Osteoblast (primary cell): ENCODE data around the gene SPEG. TPM values are rescaled to one million over a fixed set of nuclear protein-coding genes. Genes with fewer than 3 reads are reported as not detected.

ENCODE experiments used
- DNase-seq: peaks from one replicate; pipeline ENCODE4 v3.0.0; 2011; ENCODE audit warnings: low spot score, mixed read lengths; ENCODE audit not compliant: insufficient read length; ENCODE audit errors: missing footprints
- H2AFZ ChIP-seq: 2 replicates; pipeline ENCODE4 v1.6.0; 2011; ENCODE audit warnings: mild to moderate bottlenecking, low read length
- H3K27ac ChIP-seq: 2 replicates; pipeline ENCODE4 v1.5.1; 2011; ENCODE audit warnings: mild to moderate bottlenecking, low read depth, low read length, moderate library complexity
- H3K27me3 ChIP-seq: 2 replicates; pipeline ENCODE4 v1.6.0; 2012; ENCODE audit warnings: mild to moderate bottlenecking, control low read depth, inconsistent platforms, low read length, moderate library complexity; ENCODE audit not compliant: insufficient read depth
- H3K36me3 ChIP-seq: 2 replicates; pipeline ENCODE4 v1.5.1; 2011; ENCODE audit warnings: mild to moderate bottlenecking, low read length, control low read depth, moderate library complexity; ENCODE audit not compliant: insufficient read depth
- H3K4me1 ChIP-seq: 2 replicates; pipeline ENCODE4 v1.5.1; 2011; ENCODE audit warnings: mild to moderate bottlenecking, low read length, control low read depth, moderate library complexity; ENCODE audit not compliant: insufficient read depth
- H3K4me2 ChIP-seq: 2 replicates; pipeline ENCODE4 v1.6.0; 2011; ENCODE audit warnings: mild to moderate bottlenecking, low read length; ENCODE audit not compliant: insufficient read depth
- H3K4me3 ChIP-seq: fragments of 200-600 bp; sonication (generic); 3 replicates; pipeline ENCODE4 v1.5.1; 2012; ENCODE audit warnings: mild to moderate bottlenecking, low read length, inconsistent platforms; ENCODE audit not compliant: insufficient read depth
- H3K79me2 ChIP-seq: 2 replicates; pipeline ENCODE4 v1.6.0; 2012; ENCODE audit warnings: mild to moderate bottlenecking, low read length, control low read depth, inconsistent platforms; ENCODE audit not compliant: insufficient read depth
- H3K9me3 ChIP-seq: 2 replicates; pipeline ENCODE4 v1.5.1; 2011; ENCODE audit warnings: low read depth, low read length, control low read depth
- H4K20me1 ChIP-seq: 2 replicates; pipeline ENCODE4 v1.6.0; 2012; ENCODE audit warnings: mild to moderate bottlenecking, low read length, control low read depth; ENCODE audit not compliant: insufficient read depth
- total RNA-seq: library from RNA; depleted of rRNA; stranded (reverse); fragments of >200 nt; gene quantifications from 2 replicates; pipeline ENCODE4 v1.2.3, GENCODE V29; 2012
- TF ChIP-seq, protein P1 (sequence below): IDR thresholded peaks from 2 replicates; pipeline ENCODE4 v1.5.1; 2011; ENCODE audit warnings: mild to moderate bottlenecking, low read depth, low read length, moderate library complexity; ENCODE audit errors: extremely low read depth

SPEG gene
- total RNA-seq, 1 donor = 26.4 TPM

DNA sequence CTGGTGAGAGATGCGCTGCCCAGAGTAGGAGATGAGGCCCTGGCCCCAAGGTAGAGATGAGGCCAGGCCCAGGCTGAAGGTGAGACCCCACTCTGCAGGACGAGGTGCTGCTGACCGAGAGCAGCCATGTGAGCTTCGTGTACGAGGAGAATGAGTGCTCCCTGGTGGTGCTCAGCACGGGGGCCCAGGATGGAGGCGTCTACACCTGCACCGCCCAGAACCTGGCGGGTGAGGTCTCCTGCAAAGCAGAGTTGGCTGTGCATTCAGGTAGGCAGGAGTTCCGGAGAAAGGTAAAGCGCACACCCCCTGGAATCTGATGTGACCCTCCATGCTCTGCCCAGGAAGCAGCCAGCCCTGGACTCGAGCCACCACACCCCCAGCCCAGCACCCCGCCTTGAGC lies 42.5 kb downstream of the SPEG start:
- peaks cover 81% of the 10 kb centered on the region for H3K36me3 ChIP-seq
- H3K4me3 ChIP-seq = no peak overlapping the region
- no peaks in the 10 kb centered on the region for H3K79me2 ChIP-seq
- H3K4me1 ChIP-seq = no peaks in the 10 kb centered on the region
- DNase-seq = no peak
- TF ChIP-seq, protein P1, sequence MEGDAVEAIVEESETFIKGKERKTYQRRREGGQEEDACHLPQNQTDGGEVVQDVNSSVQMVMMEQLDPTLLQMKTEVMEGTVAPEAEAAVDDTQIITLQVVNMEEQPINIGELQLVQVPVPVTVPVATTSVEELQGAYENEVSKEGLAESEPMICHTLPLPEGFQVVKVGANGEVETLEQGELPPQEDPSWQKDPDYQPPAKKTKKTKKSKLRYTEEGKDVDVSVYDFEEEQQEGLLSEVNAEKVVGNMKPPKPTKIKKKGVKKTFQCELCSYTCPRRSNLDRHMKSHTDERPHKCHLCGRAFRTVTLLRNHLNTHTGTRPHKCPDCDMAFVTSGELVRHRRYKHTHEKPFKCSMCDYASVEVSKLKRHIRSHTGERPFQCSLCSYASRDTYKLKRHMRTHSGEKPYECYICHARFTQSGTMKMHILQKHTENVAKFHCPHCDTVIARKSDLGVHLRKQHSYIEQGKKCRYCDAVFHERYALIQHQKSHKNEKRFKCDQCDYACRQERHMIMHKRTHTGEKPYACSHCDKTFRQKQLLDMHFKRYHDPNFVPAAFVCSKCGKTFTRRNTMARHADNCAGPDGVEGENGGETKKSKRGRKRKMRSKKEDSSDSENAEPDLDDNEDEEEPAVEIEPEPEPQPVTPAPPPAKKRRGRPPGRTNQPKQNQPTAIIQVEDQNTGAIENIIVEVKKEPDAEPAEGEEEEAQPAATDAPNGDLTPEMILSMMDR = no peak
- H3K9me3 ChIP-seq = no peaks in the 10 kb centered on the region
- H3K27ac ChIP-seq = no peak overlapping the region
- H2AFZ ChIP-seq = no peak overlapping the region
- no peaks in the 10 kb centered on the region for H4K20me1 ChIP-seq
- no peak overlapping the region for H3K4me2 ChIP-seq
- no peaks in the 10 kb centered on the region for H3K27me3 ChIP-seq

DNA sequence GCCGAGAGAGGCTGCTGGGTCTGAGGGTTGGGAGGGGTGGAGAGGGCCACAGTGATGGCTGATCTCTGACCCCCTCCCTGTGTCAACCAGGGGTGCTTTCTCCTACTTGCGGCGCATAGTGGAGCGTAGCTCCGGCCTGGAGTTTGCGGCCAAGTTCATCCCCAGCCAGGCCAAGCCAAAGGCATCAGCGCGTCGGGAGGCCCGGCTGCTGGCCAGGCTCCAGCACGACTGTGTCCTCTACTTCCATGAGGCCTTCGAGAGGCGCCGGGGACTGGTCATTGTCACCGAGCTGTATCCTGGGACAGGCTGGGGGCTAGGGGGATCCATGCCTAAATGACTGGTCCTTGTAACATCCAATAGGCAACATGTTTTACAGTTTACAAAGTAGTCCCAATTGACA lies 43.2 kb downstream of the SPEG start:
- no peak overlapping the region for H3K4me3 ChIP-seq
- H3K4me1 ChIP-seq = no peaks in the 10 kb centered on the region
- H3K4me2 ChIP-seq = no peak overlapping the region
- no peaks in the 10 kb centered on the region for H4K20me1 ChIP-seq
- no peak for DNase-seq
- H3K9me3 ChIP-seq = no peaks in the 10 kb centered on the region
- H3K36me3 ChIP-seq = peaks cover 80% of the 10 kb centered on the region
- no peaks in the 10 kb centered on the region for H3K27me3 ChIP-seq
- no peak overlapping the region for H3K27ac ChIP-seq
- TF ChIP-seq, protein P1 = no peak
- no peak overlapping the region for H2AFZ ChIP-seq
- no peaks in the 10 kb centered on the region for H3K79me2 ChIP-seq

DNA sequence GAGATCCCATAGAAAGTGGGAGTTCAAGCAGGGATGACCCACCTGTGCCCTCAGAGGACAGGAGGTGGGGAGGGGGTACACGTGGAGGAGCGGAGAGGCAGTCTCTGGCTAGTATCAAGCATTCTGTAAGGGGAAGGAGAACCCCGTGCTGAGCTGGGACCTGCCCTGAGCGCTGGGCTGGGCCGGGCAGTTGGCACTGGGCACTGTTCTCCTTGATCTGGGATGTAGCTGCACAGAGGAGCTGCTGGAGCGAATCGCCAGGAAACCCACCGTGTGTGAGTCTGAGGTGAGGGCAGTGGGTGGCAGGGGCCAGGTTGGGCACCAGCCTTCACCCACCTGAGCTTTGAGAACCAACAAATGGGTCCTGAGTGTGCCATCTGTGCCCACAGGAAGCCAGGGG lies 44.3 kb downstream of the SPEG start:
- Histone ChIP-seq H3K27me3 (no peaks in the 10 kb centered on the region), H3K36me3 (peaks cover 70% of the 10 kb centered on the region), H3K4me3 (no peak overlapping the region), H3K4me2 (no peak overlapping the region), H3K79me2 (no peaks in the 10 kb centered on the region), H3K4me1 (no peaks in the 10 kb centered on the region), H2AFZ (no peak overlapping the region), H3K27ac (no peak overlapping the region), H4K20me1 (peaks cover 1% of the 10 kb centered on the region), H3K9me3 (no peaks in the 10 kb centered on the region)
- no peak for DNase-seq
- TF ChIP-seq, protein P1 = no peak

DNA sequence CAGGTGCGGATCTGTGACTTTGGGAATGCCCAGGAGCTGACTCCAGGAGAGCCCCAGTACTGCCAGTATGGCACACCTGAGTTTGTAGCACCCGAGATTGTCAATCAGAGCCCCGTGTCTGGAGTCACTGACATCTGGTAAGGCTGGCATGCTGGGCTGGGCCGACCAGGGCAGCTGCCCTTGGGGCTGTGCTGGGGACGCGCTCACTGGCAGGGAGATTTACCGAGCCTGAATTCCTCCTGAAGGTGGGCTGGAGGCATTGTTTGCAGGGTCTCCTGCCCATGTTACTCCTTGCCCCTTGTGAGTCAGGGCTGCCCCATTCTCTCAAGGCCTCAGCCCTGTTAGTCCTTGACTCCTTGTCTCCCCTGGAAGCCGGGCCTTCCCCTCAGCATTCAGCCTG lies 45.4 kb downstream of the SPEG start:
- no peak overlapping the region for H3K27ac ChIP-seq
- no peaks in the 10 kb centered on the region for H3K4me1 ChIP-seq
- peaks cover 4% of the 10 kb centered on the region for H4K20me1 ChIP-seq
- H3K36me3 ChIP-seq = peaks cover 59% of the 10 kb centered on the region
- H3K27me3 ChIP-seq = no peaks in the 10 kb centered on the region
- no peaks in the 10 kb centered on the region for H3K9me3 ChIP-seq
- no peaks in the 10 kb centered on the region for H3K79me2 ChIP-seq
- TF ChIP-seq, protein P1 = no peak
- H3K4me3 ChIP-seq = no peak overlapping the region
- no peak for DNase-seq
- no peak overlapping the region for H2AFZ ChIP-seq
- no peak overlapping the region for H3K4me2 ChIP-seq
